HG03558 (cell line): ENCODE results near the gene PKHD1.

Source experiments
- ATAC-seq: cut with Tn5 transposase; IDR thresholded peaks from one replicate; pipeline ENCODE4 v1.9.1; 2021; ENCODE audit warnings: moderate number of reproducible peaks; ENCODE audit not compliant: unreplicated experiment; ENCODE audit errors: extremely low read depth

PKHD1 gene

GRCh38 chr6:52104979-52105378, 17.6 kb upstream of the PKHD1 start:
- no peak for ATAC-seq

- no peak for ATAC-seq
These were observed 16.2 kb upstream of the PKHD1 start for GRCh38 chr6:52103623-52104022.

- no peak for ATAC-seq
These were observed 15.0 kb upstream of the PKHD1 start for GRCh38 chr6:52102405-52102804.

GRCh38 chr6:52098721-52099120, 11.3 kb upstream of the PKHD1 start:
- no peak for ATAC-seq

- ATAC-seq, result no peak
These were observed 2.4 kb upstream of the PKHD1 start for GRCh38 chr6:52089758-52090348.

- no peak for ATAC-seq
These were observed 672 bp downstream of the PKHD1 start for GRCh38 chr6:52086741-52087140.

GRCh38 chr6:52081237-52081636, 6.2 kb downstream of the PKHD1 start:
- no peak for ATAC-seq

- ATAC-seq, result no peak
These were observed 9.3 kb downstream of the PKHD1 start for GRCh38 chr6:52077961-52078625.

GRCh38 chr6:52077180-52077884, 10.1 kb downstream of the PKHD1 start:
- ATAC-seq, result no peak

GRCh38 chr6:52076791-52077179, 10.6 kb downstream of the PKHD1 start:
- ATAC-seq, result no peak

- ATAC-seq, result no peak
These were observed 12.7 kb downstream of the PKHD1 start for GRCh38 chr6:52074716-52075115.

GRCh38 chr6:52074155-52074554, 13.3 kb downstream of the PKHD1 start:
- ATAC-seq, result no peak

GRCh38 chr6:52065621-52066020, 21.8 kb downstream of the PKHD1 start:
- ATAC-seq, result no peak

- ATAC-seq, result peak; percentile 96
These were observed 23.6 kb downstream of the PKHD1 start for GRCh38 chr6:52063584-52064344.

GRCh38 chr6:52061481-52061880, 25.9 kb downstream of the PKHD1 start:
- no peak for ATAC-seq

- ATAC-seq, result no peak
These were observed 27.6 kb downstream of the PKHD1 start for GRCh38 chr6:52059821-52060220.

GRCh38 chr6:52055451-52055850, 32.0 kb downstream of the PKHD1 start:
- ATAC-seq, result no peak

GRCh38 chr6:52053038-52053695, 34.2 kb downstream of the PKHD1 start:
- ATAC-seq, result no peak

- no peak for ATAC-seq
These were observed 37.4 kb downstream of the PKHD1 start for GRCh38 chr6:52050051-52050405.

GRCh38 chr6:52049252-52050050, 38.0 kb downstream of the PKHD1 start:
- ATAC-seq, result no peak
